K562 (cell line): ENCODE measurements around the gene MRPL42. TPM values are rescaled to one million over a fixed set of nuclear protein-coding genes. Genes with fewer than 3 reads are reported as not detected.
A peak's percentile ranks its signal among the peaks of the same experiment; 100 is the strongest.
"Not testable (repeated sequence)": the region's sequence is repeated elsewhere in the genome, so short reads cannot be mapped to it uniquely, and the experiment has no call there.

Experiments
- ATAC-seq: fragments of 200-7000 bp; cut with Tn5 transposase; 3 replicates; pipeline ENCODE4 v1.9.1; 2020; ENCODE audit warnings: moderate library complexity
- BruUV-seq: library from RNA; stranded (reverse); fragments of 400-500 nt; replicated peaks from 2 replicates; lab custom pipeline; 2021; lab: Mats Ljungman, UMichigan
- CTCF ChIA-PET: fragments of 300-600 bp; formaldehyde crosslinking; extraction: SDS; loops from one replicate; lab custom pipeline; 2021; ENCODE audit warnings: low intra/inter-chr PET ratio; lab: Yijun Ruan, JAX
- POLR2A ChIA-PET: fragments of 300-600, 350-650 bp; sonication (Branson Sonifier 250); formaldehyde crosslinking; extraction: SDS; loops from one replicate; lab custom pipeline; 2021; ENCODE audit warnings: antibody characterized with exemption, inconsistent platforms; lab: Yijun Ruan, JAX
- DNase-seq, 4 experiments: peaks; one replicate each; pipeline versions ENCODE4 v3.0.0 to v3.0.0-alpha.2; 2011 to 2018; ENCODE audit warnings: low spot score in 3 of 4, mixed read lengths in 3 of 4; ENCODE audit errors: extremely low read depth in 1 of 4
- FAIRE-seq: peaks from 2 replicates; lab custom pipeline; 2011; peaks lifted over from hg19 to GRCh38; lab: Jason Lieb, UNC
- H2AFZ ChIP-seq: 2 replicates; pipeline ENCODE4 v1.6.0; 2011; ENCODE audit warnings: low read depth, low read length, control low read depth, inconsistent platforms
- H3K27ac ChIP-seq: fragments of 200-600 bp; 3 replicates; pipeline ENCODE4 v1.8.0; 2011; ENCODE audit warnings: low read depth, mild to moderate bottlenecking, control low read depth, inconsistent platforms, low read length, moderate library complexity, mixed read lengths; ENCODE audit errors: extremely low read depth
- H3K27me3 ChIP-seq, 2 experiments: fragments of 300-600 bp in 1 of 2; 2 replicates in 1 of 2; 3 replicates in 1 of 2; pipeline versions ENCODE4 v1.6.0 to v1.8.0; 2011; ENCODE audit warnings: inconsistent platforms in 2 of 2, low read length in 2 of 2, mild to moderate bottlenecking in 1 of 2, mixed read lengths in 1 of 2, moderate library complexity in 1 of 2; ENCODE audit not compliant: control insufficient read depth in 2 of 2, insufficient read depth in 2 of 2
- H3K36me3 ChIP-seq: fragments of 300-600 bp; 3 replicates; pipeline ENCODE4 v1.8.0; 2011; ENCODE audit warnings: mild to moderate bottlenecking, low read length, inconsistent platforms; ENCODE audit not compliant: control insufficient read depth, insufficient read depth
- H3K4me1 ChIP-seq, 2 experiments: fragments of 200-600 bp in 1 of 2; replicated peaks in 1 of 2; 2 replicates in 1 of 2; 3 replicates in 1 of 2; pipeline versions ENCODE4 v1.5.1 to v1.8.0; 2011; ENCODE audit warnings: inconsistent platforms in 2 of 2, low read length in 2 of 2, mild to moderate bottlenecking in 1 of 2, mixed read lengths in 1 of 2, moderate library complexity in 1 of 2; ENCODE audit not compliant: control insufficient read depth in 2 of 2, insufficient read depth in 2 of 2
- H3K4me2 ChIP-seq: 2 replicates; pipeline ENCODE4 v1.6.1; 2011; ENCODE audit warnings: low read length, control low read depth, inconsistent platforms, mixed read lengths; ENCODE audit not compliant: insufficient read depth
- H3K4me3 ChIP-seq: fragments of 200-600 bp; sonication (generic), shearing (Covaris generic); 2 replicates; pipeline ENCODE4 v1.5.1; 2016; ENCODE audit warnings: control low read depth, inconsistent platforms
- H3K79me2 ChIP-seq: fragments of 200-600 bp; 3 replicates; pipeline ENCODE4 v1.8.0; 2011; ENCODE audit warnings: low read length, inconsistent platforms; ENCODE audit not compliant: control insufficient read depth, insufficient read depth
- H3K9ac ChIP-seq, 2 experiments: 2 replicates each; pipeline versions ENCODE4 v1.6.0 to v1.6.1; 2011; ENCODE audit warnings: low read depth in 2 of 2, low read length in 2 of 2, control low read depth in 1 of 2, inconsistent platforms in 1 of 2, mild to moderate bottlenecking in 1 of 2, mixed read lengths in 1 of 2; ENCODE audit not compliant: insufficient read depth in 1 of 2
- H3K9me1 ChIP-seq: one replicate; pipeline ENCODE4 v1.6.0; 2011; ENCODE audit warnings: inconsistent platforms, mild to moderate bottlenecking, low read length, moderate library complexity; ENCODE audit not compliant: control insufficient read depth, insufficient read depth
- H3K9me3 ChIP-seq: replicated peaks from 2 replicates; pipeline ENCODE4 v1.5.1; 2011; ENCODE audit warnings: low read depth, low read length, inconsistent platforms; ENCODE audit not compliant: control insufficient read depth, insufficient read depth
- H4K20me1 ChIP-seq: replicated peaks from 2 replicates; pipeline ENCODE4 v1.6.1; 2011; ENCODE audit warnings: low read length, inconsistent platforms, mixed read lengths; ENCODE audit not compliant: control insufficient read depth, insufficient read depth
- BCOR ChIP-seq: fragments of 450-650 bp; IDR thresholded peaks from 2 replicates; pipeline ENCODE4 v1.6.1; 2016
- EHMT2 ChIP-seq: fragments of 450-650 bp; IDR thresholded peaks from 2 replicates; pipeline ENCODE4 v1.6.1; 2018; ENCODE audit warnings: antibody characterized with exemption
- ELF4 ChIP-seq: fragments of 450-650 bp; formaldehyde crosslinking; IDR thresholded peaks from 2 replicates; pipeline ENCODE4 v1.4.0; 2022; ENCODE audit warnings: missing genetic modification characterization
- HMGN3 ChIP-seq: IDR thresholded peaks from 2 replicates; pipeline ENCODE4 v1.6.1; 2011; ENCODE audit warnings: borderline replicate concordance, low read depth, mild to moderate bottlenecking, mixed read lengths, low read length; ENCODE audit not compliant: insufficient read length; ENCODE audit errors: extremely low read depth
- ILF3 ChIP-seq: fragments of 450-650 bp; IDR thresholded peaks from 2 replicates; pipeline ENCODE4 v1.6.1; 2018; ENCODE audit warnings: antibody characterized with exemption, mild to moderate bottlenecking, moderate library complexity, borderline replicate concordance
- MAZ ChIP-seq, 2 experiments: fragments of 450-650 bp in 1 of 2; sonication (generic) in 1 of 2; formaldehyde crosslinking; IDR thresholded peaks in 1 of 2; conservative IDR thresholded peaks in 1 of 2; 2 replicates each; pipeline versions ENCODE4 v1.4.0 to v1.5.0; 2020; ENCODE audit warnings: mild to moderate bottlenecking in 1 of 2, missing genetic modification reagents in 1 of 2
- MTA3 ChIP-seq: fragments of 450-650 bp; formaldehyde crosslinking; IDR thresholded peaks from 2 replicates; pipeline ENCODE4 v1.6.1; 2017; ENCODE audit warnings: mild to moderate bottlenecking, borderline replicate concordance
- PHF8 ChIP-seq: fragments of 200-600 bp; sonication (generic); IDR thresholded peaks from 2 replicates; pipeline ENCODE4 v1.6.1; 2012; ENCODE audit warnings: mixed run types, mild to moderate bottlenecking, inconsistent platforms, low read length, moderate library complexity, borderline replicate concordance
- POLR2A ChIP-seq: fragments of 450-650 bp; conservative IDR thresholded peaks from 2 replicates; pipeline ENCODE4 v1.6.1; 2016
- SUPT5H ChIP-seq: fragments of 450-650 bp; IDR thresholded peaks from 2 replicates; pipeline ENCODE4 v1.6.1; 2016
- ZNF407 ChIP-seq: fragments of 450-650 bp; IDR thresholded peaks from 2 replicates; pipeline ENCODE4 v1.6.1; 2016; ENCODE audit warnings: low read depth
- WGBS: fragments of 100-300 bp; shearing (Covaris generic); methylation state at CpG from one replicate; pipeline ENCODE4 v1.1.6; 2016; ENCODE audit warnings: low coverage, mixed read lengths; ENCODE audit not compliant: insufficient coverage; ENCODE audit errors: missing lambda C conversion rate; 5-methylcytosine and 5-hydroxymethylcytosine counted together
- in situ Hi-C: fragments of 300-500 bp; cut with MboI; formaldehyde crosslinking; loops from 4 replicates; pipeline ENCODE4 v1.15.0; 2018; ENCODE audit warnings: inconsistent platforms, mixed read lengths
- intact Hi-C: fragments of 100-400 bp; cut with micrococcal nuclease; formaldehyde crosslinking; loops from 2 replicates; pipeline ENCODE4 v1.14.2; 2022
- polyA plus RNA-seq, 8 experiments: library from polyadenylated mRNA; depleted of rRNA in 4 of 8; stranded (reverse) in 5 of 8; unstranded in 3 of 8; fragments of >200 nt; fragmentation: Nextera tagmentation in 2 of 8; fragmentation: Illumina TruSeq in 1 of 8; extraction: Ambion mirVana in 2 of 8; extraction: Trizol in 1 of 8; gene quantifications; 2 replicates each; pipeline versions ENCODE4 v1.2.1 to v1.2.3, GENCODE V29; 2011 to 2014; ENCODE audit warnings: inconsistent platforms in 1 of 8, missing spikeins in 1 of 8
- total RNA-seq, 7 experiments: library from RNA; depleted of rRNA in 6 of 7; stranded (reverse); fragments of >200 nt in 6 of 7; fragmentation: Illumina TruSeq in 2 of 7; extraction: Trizol in 2 of 7; gene quantifications; 2 replicates each; pipeline versions ENCODE4 v1.2.1 to v1.2.3, GENCODE V29; 2011 to 2021; ENCODE audit warnings: low replicate concordance in 1 of 7

Gene MRPL42
- total and polyA plus RNA-seq, 9 of the 15 experiments (the other 6 are each of a cell fraction or from before 2014, with no cell fraction given), result 104 to 806 (median 218) TPM

- TF ChIP-seq HMGN3, result no peak
- TF ChIP-seq ZNF407, result no peak
- TF ChIP-seq ILF3, result no peak
- no peak for TF ChIP-seq MAZ (CRISPR knock-in tag; conservative IDR thresholded peaks at IDR 0.05 in 1 of 2, IDR thresholded peaks at IDR 0.05 in 1 of 2)
- TF ChIP-seq EHMT2, result no peak
- no peak for TF ChIP-seq MTA3
- no peak for TF ChIP-seq BCOR
- peak; percentile 44; the same call in 1 of the 2 replicates for TF ChIP-seq SUPT5H
- TF ChIP-seq PHF8, result no peak
- no peak for TF ChIP-seq ELF4 (CRISPR knock-in tag)
- TF ChIP-seq POLR2A, result peak; percentile 55; the same call in 1 of the 2 replicates
Observed at GRCh38 chr12:93497456-93497855, 30.1 kb downstream of the MRPL42 start (continued).

- H3K79me2 ChIP-seq, H3K9me3 ChIP-seq, intact Hi-C loops, H2AFZ ChIP-seq, H3K27ac ChIP-seq, H3K27me3 ChIP-seq, ATAC-seq, POLR2A ChIA-PET, DNase-seq, BruUV-seq, H3K4me1 ChIP-seq, H3K4me3 ChIP-seq, H4K20me1 ChIP-seq, H3K9me1 ChIP-seq, H3K9ac ChIP-seq, in situ Hi-C loops, H3K4me2 ChIP-seq: not testable (repeated sequence)
- peak; percentile 65 for FAIRE-seq
- H3K36me3 ChIP-seq, result peaks cover 60% of the 10 kb centered on the region; the same call in 1 of the 3 replicates
- CTCF ChIA-PET, result interaction anchor here (0.5 kb wide), 1 partner anchor 247 kb away, joined by 3 read pairs; no protein-coding TSS in a partner anchor
- no CpG with 5 or more reads among the region's 1 CpG for WGBS
Observed at GRCh38 chr12:93498813-93499212, 31.5 kb downstream of the MRPL42 start.
